Prostate gland (tissue), 2 donors: ENCODE measurements around the gene RPTOR.

ENCODE experiments used
- CTCF ChIP-seq, 4 experiments: fragments of 200-600 bp in 2 of 4; fragments of 450-650 bp in 2 of 4; sonication (generic) in 2 of 4; IDR thresholded peaks; 1 replicate in 3 of 4; 2 replicates in 1 of 4; pipeline ENCODE4 v1.5.1; 2016 to 2019; ENCODE audit warnings: antibody characterized with exemption in 4 of 4, mild to moderate bottlenecking in 2 of 4, moderate library complexity in 2 of 4
- POLR2A ChIP-seq: fragments of 450-650 bp; IDR thresholded peaks from one replicate; pipeline ENCODE4 v1.6.1; 2016; ENCODE audit warnings: antibody characterized with exemption, mild to moderate bottlenecking

- TF ChIP-seq POLR2A (no peak), CTCF (IDR thresholded peaks at IDR 0.05) (no peak)
Observed at GRCh38 chr17:80960037-80960796, 415.6 kb downstream of the RPTOR start.
